Neural cell (in vitro differentiated cells): ENCODE data around the gene SLAMF1. TPM values are rescaled to one million over a fixed set of nuclear protein-coding genes. Genes with fewer than 3 reads are reported as not detected.

Experiments used
- H2AFZ ChIP-seq: fragments of 200-600, 300-800 bp; sonication (generic), shearing (Covaris generic); 2 replicates; pipeline ENCODE4 v1.6.0; 2014; ENCODE audit warnings: low read depth, mild to moderate bottlenecking, antibody characterized with exemption, low read length, moderate library complexity
- H3F3A ChIP-seq: fragments of 200-600 bp; shearing (Covaris generic); 2 replicates; pipeline ENCODE4 v1.6.1; 2016; ENCODE audit warnings: mild to moderate bottlenecking, moderate library complexity, mixed read lengths, antibody characterized with exemption, low read length; ENCODE audit not compliant: insufficient read depth, poor library complexity, severe bottlenecking
- H3K27ac ChIP-seq: fragments of 200-600, 300-800 bp; sonication (generic), shearing (Covaris generic); 2 replicates; pipeline ENCODE4 v1.5.1; 2014; ENCODE audit warnings: mild to moderate bottlenecking, low read length, moderate library complexity
- H3K27me3 ChIP-seq: fragments of 300-800, 200-600 bp; sonication (generic), shearing (Covaris generic); 2 replicates; pipeline ENCODE4 v1.6.0; 2014; ENCODE audit warnings: mild to moderate bottlenecking, low read depth, low read length, moderate library complexity; ENCODE audit not compliant: insufficient read depth
- H3K36me3 ChIP-seq: fragments of 300-800, 200-600 bp; sonication (generic), shearing (Covaris generic); 2 replicates; pipeline ENCODE4 v1.5.1; 2014; ENCODE audit warnings: mild to moderate bottlenecking, antibody characterized with exemption, low read length, moderate library complexity; ENCODE audit not compliant: insufficient read depth
- H3K4me2 ChIP-seq: fragments of 300-800, 200-600 bp; sonication (generic), shearing (Covaris generic); 2 replicates; pipeline ENCODE4 v1.6.0; 2014; ENCODE audit warnings: mild to moderate bottlenecking, low read length
- H3K4me3 ChIP-seq: fragments of 300-800, 200-600 bp; sonication (generic), shearing (Covaris generic); 2 replicates; pipeline ENCODE4 v1.5.1; 2014; ENCODE audit warnings: mild to moderate bottlenecking, low read length, moderate library complexity
- H3K79me2 ChIP-seq: fragments of 200-600 bp; shearing (Covaris generic); replicated peaks from 2 replicates; pipeline ENCODE4 v1.6.0; 2014; ENCODE audit warnings: mild to moderate bottlenecking, low read length, moderate library complexity; ENCODE audit not compliant: insufficient read depth
- H3K9ac ChIP-seq: fragments of 300-800, 200-600 bp; sonication (generic), shearing (Covaris generic); 2 replicates; pipeline ENCODE4 v1.6.1; 2016; ENCODE audit warnings: mild to moderate bottlenecking, low read length, mixed read lengths
- H3K9me2 ChIP-seq: fragments of 200-600 bp; shearing (Covaris generic); 2 replicates; pipeline ENCODE4 v1.6.1; 2016; ENCODE audit warnings: mild to moderate bottlenecking, low read length, mixed read lengths; ENCODE audit not compliant: insufficient read depth
- H3K9me3 ChIP-seq: fragments of 200-600, 300-800 bp; sonication (generic), shearing (Covaris generic); 2 replicates; pipeline ENCODE4 v1.6.1; 2016; ENCODE audit warnings: mild to moderate bottlenecking, mixed run types, low read length, moderate library complexity, mixed read lengths
- H4K20me1 ChIP-seq: fragments of 200-600 bp; shearing (Covaris generic); 2 replicates; pipeline ENCODE4 v1.6.1; 2016; ENCODE audit warnings: mild to moderate bottlenecking, mixed run types; ENCODE audit not compliant: insufficient read depth
- CTCF ChIP-seq: fragments of 450-650 bp; IDR thresholded peaks from 2 replicates; pipeline ENCODE4 v1.5.1; 2014; ENCODE audit warnings: antibody characterized with exemption, mild to moderate bottlenecking, moderate library complexity; ENCODE audit not compliant: poor library complexity, severe bottlenecking
- EP300 ChIP-seq: fragments of 450-650 bp; conservative IDR thresholded peaks from 2 replicates; pipeline ENCODE4 v1.6.1; 2014; ENCODE audit warnings: antibody characterized with exemption, mild to moderate bottlenecking, moderate library complexity; ENCODE audit not compliant: poor library complexity, severe bottlenecking
- EZH2 ChIP-seq: fragments of 200-600, 300-800 bp; shearing (Covaris generic), sonication (generic); IDR thresholded peaks from 2 replicates; pipeline ENCODE4 v1.6.1; 2014; ENCODE audit warnings: antibody characterized with exemption, low read length, borderline replicate concordance, mild to moderate bottlenecking; ENCODE audit not compliant: insufficient read depth, poor library complexity, severe bottlenecking
- MXI1 ChIP-seq: fragments of 450-650 bp; conservative IDR thresholded peaks from 2 replicates; pipeline ENCODE4 v1.6.1; 2014; ENCODE audit warnings: antibody characterized with exemption, mild to moderate bottlenecking; ENCODE audit not compliant: poor library complexity, severe bottlenecking
- POLR2AphosphoS5 ChIP-seq: IDR thresholded peaks from 2 replicates; pipeline ENCODE4 v1.6.1; 2012
- SMC3 ChIP-seq: fragments of 450-650 bp; conservative IDR thresholded peaks from 2 replicates; pipeline ENCODE4 v1.6.1; 2014; ENCODE audit warnings: antibody characterized with exemption, mild to moderate bottlenecking, moderate library complexity; ENCODE audit not compliant: poor library complexity
- TAF1 ChIP-seq: IDR thresholded peaks from 2 replicates; pipeline ENCODE4 v1.6.1; 2012; ENCODE audit warnings: low read depth
- polyA plus RNA-seq: library from polyadenylated mRNA; depleted of rRNA; stranded (reverse); fragments of >200 nt; gene quantifications from 2 replicates; pipeline ENCODE4 v1.2.3, GENCODE V29; 2014
- TF ChIP-seq, protein P1 (sequence below): IDR thresholded peaks from 2 replicates; pipeline ENCODE4 v1.6.1; 2012; ENCODE audit warnings: borderline replicate concordance

Gene SLAMF1
- polyA plus RNA-seq, 1 donor from 2014 or later: not detected

DNA sequence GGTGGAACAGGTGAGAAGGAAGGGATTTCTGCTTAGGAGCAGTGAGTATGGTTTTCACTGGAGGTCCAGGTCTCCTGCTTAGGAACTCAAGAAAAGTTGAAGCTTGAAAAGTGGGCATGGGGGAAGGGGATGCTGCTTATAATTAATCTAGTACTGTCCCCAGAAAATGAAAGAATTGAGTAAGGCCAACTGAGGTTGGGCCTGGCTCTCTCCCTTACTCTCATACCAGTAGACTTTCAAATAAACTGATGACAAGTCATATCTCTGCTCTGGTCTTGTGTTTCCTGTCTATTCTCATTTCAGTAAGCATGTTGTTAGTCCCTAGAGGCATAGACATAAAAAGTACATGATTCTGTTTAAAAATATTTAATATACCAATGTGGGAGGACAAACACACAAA, 38.4 kb upstream of the SLAMF1 start:
- Histone ChIP-seq H3K79me2 (no peaks in the 10 kb centered on the region), H4K20me1 (no peaks in the 10 kb centered on the region), H3K9ac (no peak overlapping the region), H3K27ac (no peak overlapping the region), H3K27me3 (no peaks in the 10 kb centered on the region), H2AFZ (no peak overlapping the region), H3K4me3 (no peak overlapping the region), H3K4me2 (no peak overlapping the region), H3F3A (no peaks in the 10 kb centered on the region), H3K9me3 (no peaks in the 10 kb centered on the region), H3K36me3 (no peaks in the 10 kb centered on the region), H3K9me2 (no peaks in the 10 kb centered on the region)
- no peak for TF ChIP-seq MXI1
- TF ChIP-seq, protein P1, sequence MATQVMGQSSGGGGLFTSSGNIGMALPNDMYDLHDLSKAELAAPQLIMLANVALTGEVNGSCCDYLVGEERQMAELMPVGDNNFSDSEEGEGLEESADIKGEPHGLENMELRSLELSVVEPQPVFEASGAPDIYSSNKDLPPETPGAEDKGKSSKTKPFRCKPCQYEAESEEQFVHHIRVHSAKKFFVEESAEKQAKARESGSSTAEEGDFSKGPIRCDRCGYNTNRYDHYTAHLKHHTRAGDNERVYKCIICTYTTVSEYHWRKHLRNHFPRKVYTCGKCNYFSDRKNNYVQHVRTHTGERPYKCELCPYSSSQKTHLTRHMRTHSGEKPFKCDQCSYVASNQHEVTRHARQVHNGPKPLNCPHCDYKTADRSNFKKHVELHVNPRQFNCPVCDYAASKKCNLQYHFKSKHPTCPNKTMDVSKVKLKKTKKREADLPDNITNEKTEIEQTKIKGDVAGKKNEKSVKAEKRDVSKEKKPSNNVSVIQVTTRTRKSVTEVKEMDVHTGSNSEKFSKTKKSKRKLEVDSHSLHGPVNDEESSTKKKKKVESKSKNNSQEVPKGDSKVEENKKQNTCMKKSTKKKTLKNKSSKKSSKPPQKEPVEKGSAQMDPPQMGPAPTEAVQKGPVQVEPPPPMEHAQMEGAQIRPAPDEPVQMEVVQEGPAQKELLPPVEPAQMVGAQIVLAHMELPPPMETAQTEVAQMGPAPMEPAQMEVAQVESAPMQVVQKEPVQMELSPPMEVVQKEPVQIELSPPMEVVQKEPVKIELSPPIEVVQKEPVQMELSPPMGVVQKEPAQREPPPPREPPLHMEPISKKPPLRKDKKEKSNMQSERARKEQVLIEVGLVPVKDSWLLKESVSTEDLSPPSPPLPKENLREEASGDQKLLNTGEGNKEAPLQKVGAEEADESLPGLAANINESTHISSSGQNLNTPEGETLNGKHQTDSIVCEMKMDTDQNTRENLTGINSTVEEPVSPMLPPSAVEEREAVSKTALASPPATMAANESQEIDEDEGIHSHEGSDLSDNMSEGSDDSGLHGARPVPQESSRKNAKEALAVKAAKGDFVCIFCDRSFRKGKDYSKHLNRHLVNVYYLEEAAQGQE: no peak
- no peak for TF ChIP-seq TAF1
- no peak for TF ChIP-seq POLR2AphosphoS5

DNA sequence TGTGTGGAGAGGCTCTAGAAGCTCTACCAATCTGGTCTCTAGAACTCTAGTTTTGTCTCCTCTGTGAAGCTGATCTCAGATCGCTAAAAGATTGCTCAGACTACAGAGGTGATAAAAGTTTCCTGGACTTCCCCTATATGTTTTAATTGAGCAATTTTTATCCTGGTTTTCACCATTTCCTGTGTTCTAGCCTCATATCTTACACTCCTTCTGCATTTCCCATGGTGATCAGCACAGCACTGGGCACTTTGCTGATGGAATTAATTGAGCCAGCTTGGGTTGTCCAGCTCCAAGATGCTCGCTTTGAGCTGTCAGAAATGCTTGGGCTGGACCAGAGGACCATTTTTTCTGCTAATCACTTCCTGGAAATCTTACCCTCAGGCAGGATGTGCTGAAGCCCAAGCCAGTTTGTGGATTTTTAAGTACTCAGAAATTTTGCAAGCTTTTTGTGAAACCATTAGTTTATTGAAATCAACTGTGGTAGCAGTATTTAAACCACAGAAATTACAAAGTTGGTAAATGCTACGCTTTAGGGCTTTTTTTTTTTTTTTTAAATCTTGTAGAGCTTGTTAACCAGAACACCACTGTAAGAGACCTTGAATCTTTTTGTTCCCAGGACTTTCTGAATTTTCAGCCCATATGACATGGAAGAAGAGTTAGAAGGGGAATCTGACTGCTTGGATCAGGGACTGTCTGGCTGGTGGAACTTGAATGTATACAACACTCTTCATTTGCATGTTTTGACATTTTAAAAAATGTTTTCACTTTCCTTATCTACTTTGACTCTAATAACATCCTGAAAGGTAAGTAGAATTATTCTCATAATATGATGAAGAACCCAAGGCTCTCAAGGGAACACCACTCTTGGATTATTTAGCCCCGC, 36.4 kb upstream of the SLAMF1 start:
- Histone ChIP-seq H3K9me2 (no peaks in the 10 kb centered on the region), H3K4me2 (no peak overlapping the region)
- TF ChIP-seq CTCF (no peak), EP300 (no peak), TAF1 (no peak), EZH2 (no peak)

GRCh38 chr1:160681891-160682140, 35.0 kb upstream of the SLAMF1 start:
- Histone ChIP-seq H4K20me1 (no peaks in the 10 kb centered on the region), H3F3A (no peaks in the 10 kb centered on the region), H3K4me2 (no peak overlapping the region), H3K36me3 (no peaks in the 10 kb centered on the region), H3K4me3 (no peak overlapping the region), H3K9ac (no peak overlapping the region), H3K9me3 (no peaks in the 10 kb centered on the region), H2AFZ (no peak overlapping the region), H3K9me2 (no peaks in the 10 kb centered on the region), H3K27me3 (no peaks in the 10 kb centered on the region), H3K27ac (no peak overlapping the region), H3K79me2 (no peaks in the 10 kb centered on the region)
- TF ChIP-seq EZH2 (no peak), SMC3 (no peak), MXI1 (no peak)

More for the DNA sequence above, 36.4 kb upstream of the SLAMF1 start:
- Histone ChIP-seq H3K79me2 (no peaks in the 10 kb centered on the region), H3K9me3 (no peaks in the 10 kb centered on the region), H4K20me1 (no peaks in the 10 kb centered on the region), H3K4me3 (no peak overlapping the region), H3K27me3 (no peaks in the 10 kb centered on the region), H3K36me3 (no peaks in the 10 kb centered on the region), H2AFZ (no peak overlapping the region), H3K9ac (no peak overlapping the region), H3F3A (no peaks in the 10 kb centered on the region), H3K27ac (no peak overlapping the region)
